Measurements from ENCODE around the gene POMGNT1.
"Not testable (repeated sequence)": the region's sequence is repeated elsewhere in the genome, so short reads cannot be mapped to it uniquely, and the experiment has no call there.

Gene POMGNT1

GRCh38 chr1:46197964-46198811 is at the start of gene POMGNT1:
POMGNT1 (minus strand) TSS chr1:46198434; CDS start chr1:46197821, 613 bp downstream.
- DNase-seq, result peak; percentile 70

GRCh38 chr1:46247436-46248121 is 49.3 kb upstream of the POMGNT1 start, which contains the start of gene RAD54L:
RAD54L (plus strand) TSS chr1:46247763; CDS start chr1:46248406, 643 bp downstream.
- peak; percentile 99 for DNase-seq

GRCh38 chr1:46246548-46247435 is 48.6 kb upstream of the POMGNT1 start:
- DNase-seq, result no peak

- DNase-seq, result not testable (repeated sequence)
Observed at GRCh38 chr1:46246136-46246535, 47.9 kb upstream of the POMGNT1 start.

GRCh38 chr1:46244656-46245371 is 46.6 kb upstream of the POMGNT1 start:
- no peak for DNase-seq

- DNase-seq, result not testable (repeated sequence)
Observed at GRCh38 chr1:46243831-46244230, 45.6 kb upstream of the POMGNT1 start.

GRCh38 chr1:46242918-46243317 is 44.7 kb upstream of the POMGNT1 start:
- DNase-seq, result no peak

GRCh38 chr1:46241733-46242132 is 43.5 kb upstream of the POMGNT1 start:
- not testable (repeated sequence) for DNase-seq

GRCh38 chr1:46238865-46239264 is 40.6 kb upstream of the POMGNT1 start:
- not testable (repeated sequence) for DNase-seq

- no peak for DNase-seq
Observed at GRCh38 chr1:46236882-46237281, 38.6 kb upstream of the POMGNT1 start.

GRCh38 chr1:46231231-46231630 is 33.0 kb upstream of the POMGNT1 start:
- not testable (repeated sequence) for DNase-seq

GRCh38 chr1:46224966-46225365 is 26.7 kb upstream of the POMGNT1 start:
- DNase-seq, result no peak

- DNase-seq, result peak; percentile 86
Observed at GRCh38 chr1:46223472-46223943, 25.3 kb upstream of the POMGNT1 start.

GRCh38 chr1:46223055-46223454 is 24.8 kb upstream of the POMGNT1 start:
- DNase-seq, result not testable (repeated sequence)

- no peak for DNase-seq
Observed at GRCh38 chr1:46221749-46222148, 23.5 kb upstream of the POMGNT1 start.

GRCh38 chr1:46220808-46221207 is 22.6 kb upstream of the POMGNT1 start:
- DNase-seq, result no peak

GRCh38 chr1:46219551-46220520 is 21.6 kb upstream of the POMGNT1 start:
- DNase-seq, result no peak

GRCh38 chr1:46218443-46218842 is 20.2 kb upstream of the POMGNT1 start:
- peak; percentile 76 for DNase-seq

GRCh38 chr1:46215504-46215903 is 17.3 kb upstream of the POMGNT1 start:
- no peak for DNase-seq

- DNase-seq, result no peak
Observed at GRCh38 chr1:46211051-46211450, 12.8 kb upstream of the POMGNT1 start.

- DNase-seq, result no peak
Observed at GRCh38 chr1:46210561-46210960, 12.3 kb upstream of the POMGNT1 start.

Measured in NCI-H2107 (cell line).